ENCODE data around the gene ARFGEF3.
"Not testable (repeated sequence)": the region's sequence is repeated elsewhere in the genome, so short reads cannot be mapped to it uniquely, and the experiment has no call there.

Gene ARFGEF3

GRCh38 chr6:138212530-138212929, 50.8 kb downstream of the ARFGEF3 start:
- DNase-seq (ENCODE audit: low spot score); FAIRE-seq: not testable (repeated sequence)

- FAIRE-seq: no peak
- DNase-seq (ENCODE audit: low spot score): no peak
Measured at GRCh38 chr6:138215093-138215782, 53.5 kb downstream of the ARFGEF3 start.

GRCh38 chr6:138218449-138218848, 56.7 kb downstream of the ARFGEF3 start, which contains the start of gene PBOV1:
TSS of gene PBOV1 (minus strand) at chr6:138218491. CDS start at chr6:138218395, 96 bp downstream.
- FAIRE-seq: no peak
- no peak for DNase-seq (ENCODE audit: low spot score)

- no peak for FAIRE-seq
- no peak for DNase-seq (ENCODE audit: low spot score)
Measured at GRCh38 chr6:138219398-138219797, 57.7 kb downstream of the ARFGEF3 start.

GRCh38 chr6:138219901-138220300, 58.2 kb downstream of the ARFGEF3 start:
- DNase-seq (ENCODE audit: low spot score) (no peak), FAIRE-seq (no peak)

GRCh38 chr6:138222901-138223546, 61.3 kb downstream of the ARFGEF3 start:
- no peak for DNase-seq (ENCODE audit: low spot score)
- FAIRE-seq: no peak

GRCh38 chr6:138225953-138226352, 64.2 kb downstream of the ARFGEF3 start:
- FAIRE-seq: no peak
- DNase-seq (ENCODE audit: low spot score): no peak

- DNase-seq (ENCODE audit: low spot score) (no peak), FAIRE-seq (no peak)
Measured at GRCh38 chr6:138226700-138227315, 65.1 kb downstream of the ARFGEF3 start.

GRCh38 chr6:138227316-138227781, 65.6 kb downstream of the ARFGEF3 start:
- FAIRE-seq: no peak
- no peak for DNase-seq (ENCODE audit: low spot score)

GRCh38 chr6:138229072-138229471, 67.3 kb downstream of the ARFGEF3 start:
- FAIRE-seq (no peak), DNase-seq (ENCODE audit: low spot score) (no peak)

- no peak for FAIRE-seq
- DNase-seq (ENCODE audit: low spot score): no peak
Measured at GRCh38 chr6:138229663-138230179, 68.0 kb downstream of the ARFGEF3 start.

- FAIRE-seq (no peak), DNase-seq (ENCODE audit: low spot score) (no peak)
Measured at GRCh38 chr6:138230221-138230620, 68.5 kb downstream of the ARFGEF3 start.

GRCh38 chr6:138230759-138231380, 69.1 kb downstream of the ARFGEF3 start:
- no peak for DNase-seq (ENCODE audit: low spot score)

GRCh38 chr6:138231381-138231886, 69.7 kb downstream of the ARFGEF3 start:
- DNase-seq (ENCODE audit: low spot score) (no peak), FAIRE-seq (no peak)

More at GRCh38 chr6:138230759-138231380, 69.1 kb downstream of the ARFGEF3 start:
- no peak for FAIRE-seq

- FAIRE-seq (no peak), DNase-seq (ENCODE audit: low spot score) (no peak)
Measured at GRCh38 chr6:138234363-138234762, 72.6 kb downstream of the ARFGEF3 start.

GRCh38 chr6:138235205-138235604, 73.5 kb downstream of the ARFGEF3 start:
- FAIRE-seq (no peak), DNase-seq (ENCODE audit: low spot score) (no peak)

GRCh38 chr6:138235693-138236092, 74.0 kb downstream of the ARFGEF3 start:
- FAIRE-seq: no peak
- no peak for DNase-seq (ENCODE audit: low spot score)

- DNase-seq (ENCODE audit: low spot score): no peak
- no peak for FAIRE-seq
Measured at GRCh38 chr6:138237463-138237862, 75.7 kb downstream of the ARFGEF3 start.

- DNase-seq (ENCODE audit: low spot score): no peak
- no peak for FAIRE-seq
Measured at GRCh38 chr6:138238368-138238767, 76.6 kb downstream of the ARFGEF3 start.

GRCh38 chr6:138239774-138240173, 78.0 kb downstream of the ARFGEF3 start:
- FAIRE-seq (no peak), DNase-seq (ENCODE audit: low spot score) (no peak)

- no peak for DNase-seq (ENCODE audit: low spot score)
- FAIRE-seq: no peak
Measured at GRCh38 chr6:138240476-138241245, 78.9 kb downstream of the ARFGEF3 start.

Data from RCC 7860 (cell line).